AG09319 (cell line): ENCODE results near the gene SLAIN2.

Experiments used
- DNase-seq: peaks from one replicate; pipeline ENCODE4 v3.0.0-alpha.2; 2010; ENCODE audit warnings: low read depth; ENCODE audit errors: extremely low read depth
- TF ChIP-seq, protein P1 (sequence below): IDR thresholded peaks from 2 replicates; pipeline ENCODE4 v1.5.1; 2011; ENCODE audit warnings: low read depth, mild to moderate bottlenecking, inconsistent platforms, low read length, moderate library complexity

SLAIN2 gene

GRCh38 chr4:48369248-48369647, 27.9 kb downstream of the SLAIN2 start:
- no peak for DNase-seq

GRCh38 chr4:48369771-48370170, 28.4 kb downstream of the SLAIN2 start:
- no peak for DNase-seq
- TF ChIP-seq, protein P1, sequence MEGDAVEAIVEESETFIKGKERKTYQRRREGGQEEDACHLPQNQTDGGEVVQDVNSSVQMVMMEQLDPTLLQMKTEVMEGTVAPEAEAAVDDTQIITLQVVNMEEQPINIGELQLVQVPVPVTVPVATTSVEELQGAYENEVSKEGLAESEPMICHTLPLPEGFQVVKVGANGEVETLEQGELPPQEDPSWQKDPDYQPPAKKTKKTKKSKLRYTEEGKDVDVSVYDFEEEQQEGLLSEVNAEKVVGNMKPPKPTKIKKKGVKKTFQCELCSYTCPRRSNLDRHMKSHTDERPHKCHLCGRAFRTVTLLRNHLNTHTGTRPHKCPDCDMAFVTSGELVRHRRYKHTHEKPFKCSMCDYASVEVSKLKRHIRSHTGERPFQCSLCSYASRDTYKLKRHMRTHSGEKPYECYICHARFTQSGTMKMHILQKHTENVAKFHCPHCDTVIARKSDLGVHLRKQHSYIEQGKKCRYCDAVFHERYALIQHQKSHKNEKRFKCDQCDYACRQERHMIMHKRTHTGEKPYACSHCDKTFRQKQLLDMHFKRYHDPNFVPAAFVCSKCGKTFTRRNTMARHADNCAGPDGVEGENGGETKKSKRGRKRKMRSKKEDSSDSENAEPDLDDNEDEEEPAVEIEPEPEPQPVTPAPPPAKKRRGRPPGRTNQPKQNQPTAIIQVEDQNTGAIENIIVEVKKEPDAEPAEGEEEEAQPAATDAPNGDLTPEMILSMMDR, result no peak

More at GRCh38 chr4:48369248-48369647, 27.9 kb downstream of the SLAIN2 start:
- TF ChIP-seq, protein P1, result no peak

DNA sequence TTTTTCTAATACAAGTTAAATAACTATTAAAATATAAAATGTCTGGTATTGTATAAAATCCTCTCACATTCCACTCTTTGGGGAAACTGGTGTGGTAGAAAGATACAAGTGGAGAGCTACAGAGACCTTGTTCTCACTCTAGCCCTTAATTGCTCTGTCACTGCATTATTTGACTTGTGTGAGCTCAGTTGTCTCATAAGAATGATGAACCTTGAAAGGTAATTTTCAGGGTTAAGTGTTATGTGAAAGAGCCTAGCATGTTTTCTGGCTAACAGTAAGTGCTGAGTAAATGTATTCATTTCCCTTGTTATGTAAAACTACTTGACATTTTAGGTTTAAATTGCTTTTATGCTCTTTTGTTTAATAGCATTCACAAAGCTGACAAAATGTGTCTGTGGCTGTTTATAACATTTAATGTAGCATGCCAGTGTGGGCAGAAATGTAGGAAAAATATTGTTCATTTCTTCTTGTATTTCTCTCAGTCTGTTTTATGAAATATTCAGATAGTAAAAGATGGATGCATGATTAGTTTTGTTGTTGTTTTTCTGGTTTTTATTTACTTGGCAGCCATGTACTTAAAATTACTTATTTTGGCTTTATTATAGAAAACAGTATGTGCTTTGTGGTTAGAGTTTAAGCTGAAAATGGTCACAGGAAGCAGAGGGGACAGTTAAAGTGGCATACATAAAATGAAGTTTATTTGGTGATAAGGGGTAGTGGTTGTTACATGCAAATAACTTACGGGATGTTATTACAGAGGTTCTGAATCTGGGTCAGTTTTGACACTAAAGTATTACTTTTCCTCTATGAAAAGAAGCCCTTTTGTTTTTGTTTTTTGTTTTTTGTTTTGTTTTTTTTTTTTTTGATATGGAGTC, 29.2 kb downstream of the SLAIN2 start:
- TF ChIP-seq, protein P1, result no peak
- no peak for DNase-seq

DNA sequence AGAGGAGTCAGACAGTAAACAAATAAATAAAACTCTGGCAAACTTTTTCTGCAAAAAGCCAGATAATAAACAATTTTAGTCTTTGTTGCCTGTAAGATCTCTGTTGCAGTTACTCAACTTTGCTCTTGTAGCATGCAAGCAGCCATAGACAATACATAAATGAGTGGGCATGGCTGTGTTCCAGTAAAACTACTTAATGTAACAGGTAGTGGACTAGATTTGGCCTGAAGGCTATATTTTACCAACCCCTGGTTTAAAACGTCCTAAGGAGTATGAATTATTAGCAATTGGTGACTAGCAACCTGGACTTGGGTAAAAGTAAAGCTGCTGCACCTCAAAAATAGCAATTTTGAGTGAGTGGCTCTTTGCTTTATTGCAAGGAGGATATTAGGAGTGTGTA, 30.9 kb downstream of the SLAIN2 start:
- TF ChIP-seq, protein P1, result no peak

GRCh38 chr4:48375651-48376304, 34.4 kb downstream of the SLAIN2 start:
- DNase-seq, result peak; percentile 53
- TF ChIP-seq, protein P1, result no peak

More for the DNA sequence above, 30.9 kb downstream of the SLAIN2 start:
- no peak for DNase-seq

GRCh38 chr4:48379587-48380180, 38.4 kb downstream of the SLAIN2 start:
- no peak for DNase-seq
- TF ChIP-seq, protein P1, result no peak
